Measurements from ENCODE around the gene TBL3. TPM values are rescaled to one million over a fixed set of nuclear protein-coding genes. Genes with fewer than 3 reads are reported as not detected.

Gene TBL3
- total and polyA plus RNA-seq, 9 of the 15 experiments (the other 6 are each of a cell fraction or from before 2014, with no cell fraction given) = 0.97 to 117 (median 24.5) TPM

- TF ChIP-seq ZNF644 (tag; IDR thresholded peaks at IDR 0.05; ENCODE audit: low read depth) (no peak), ESRRA (IDR thresholded peaks at IDR 0.05; ENCODE audit: borderline replicate concordance, low read depth) (no peak), POLR2A (conservative IDR thresholded peaks at IDR 0.05) (0 out of 2 replicates have a peak, but pooled peaks have one; percentile 43), HDGF (IDR thresholded peaks at IDR 0.05) (no peak), ZBTB8A (IDR thresholded peaks at IDR 0.05; ENCODE audit: partially characterized antibody) (no peak), SRSF9 (IDR thresholded peaks at IDR 0.05; ENCODE audit: borderline replicate concordance, low read depth, low read length) (no peak), NCOR1 (IDR thresholded peaks at IDR 0.05) (no peak), ZNF174 (CRISPR knock-in tag; IDR thresholded peaks at IDR 0.05) (no peak), GABPB1 (CRISPR knock-in tag; IDR thresholded peaks at IDR 0.05) (no peak), TRIM24 (IDR thresholded peaks at IDR 0.05) (no peak), ZC3H4 (CRISPR knock-in tag; IDR thresholded peaks at IDR 0.05; ENCODE audit: borderline replicate concordance) (no peak), OTX1 (CRISPR knock-in tag; IDR thresholded peaks at IDR 0.05) (no peak), SFPQ (IDR thresholded peaks at IDR 0.05; ENCODE audit: low read depth, low read length) (no peak), HMBOX1 (IDR thresholded peaks at IDR 0.05) (no peak), MTF1 (CRISPR knock-in tag; IDR thresholded peaks at IDR 0.05; ENCODE audit: borderline replicate concordance) (no peak), ZKSCAN8 (CRISPR knock-in tag; IDR thresholded peaks at IDR 0.05) (no peak), YY1 (IDR thresholded peaks at IDR 0.05; ENCODE audit: borderline replicate concordance in 1 of 3, control insufficient read depth in 1 of 3, extremely low read depth in 1 of 3, insufficient read depth in 3 of 3, insufficient read length in 1 of 3, insufficient replicate concordance in 2 of 3, low read depth in 1 of 3, low read length in 2 of 3) (no peak), ZBED1 (IDR thresholded peaks at IDR 0.05) (no peak), SNAPC5 (CRISPR knock-in tag; IDR thresholded peaks at IDR 0.05) (no peak), MBD1 (CRISPR knock-in tag; IDR thresholded peaks at IDR 0.05) (no peak)
These were observed 11.2 kb downstream of the TBL3 start (continued) for GRCh38 chr16:1982991-1983543.
